Heart left ventricle (tissue), 13 donors: ENCODE measurements around the gene DRC3.

Experiments
- POLR2A ChIP-seq, 2 donors: fragments of 450-650 bp; IDR thresholded peaks; one replicate each; pipeline ENCODE4 v1.6.1; 2017; ENCODE audit warnings: antibody characterized with exemption in 2 of 2, mild to moderate bottlenecking in 2 of 2, moderate library complexity in 2 of 2
- TF ChIP-seq, protein P1 (sequence below), 12 donors: fragments of 200-600 bp; sonication (generic) in 4 of 12; IDR thresholded peaks; one replicate each; pipeline versions ENCODE4 v1.5.0 to v1.8.0; 2018 to 2022; ENCODE audit warnings: antibody characterized with exemption in 12 of 12, mild to moderate bottlenecking in 5 of 12
- donor health status: ischemic (EF 13 %, LVEDD 7.1; RV severe dilation, severe dysfunction).
- donor health status: DM: no; HTN: yes; CAD: no.
- donor health status: DM: no; HTN: no; CAD: no.
- donor health status: ischemic (EF 25% LVEDD 6.9; RV normal size, moderate dysfunction).
- donor health status: ischemic (EF 25% LVEDD 5.7; RV mildly dilated, moderate dysfunction).
- donor health status: ischemic (EF 35%, LVEDD 5.7; RV mildly dilated, moderate dysfunction).
- donor health status: nonischemic (EF 11% LVEDD 7.7; RV severe dilation, severe dysfunction).
- donor health status: DM: yes; HTN: yes; CAD: no.
- donor health status: PGD.
- donor health status: ischemic (EF 29% LVEDD 5.4; RV normal size, mild dysfunction).
- donor health status: nonischemic (EF 23%, LVEDD 6.1; RV moderate dilation, normal function).

DNA sequence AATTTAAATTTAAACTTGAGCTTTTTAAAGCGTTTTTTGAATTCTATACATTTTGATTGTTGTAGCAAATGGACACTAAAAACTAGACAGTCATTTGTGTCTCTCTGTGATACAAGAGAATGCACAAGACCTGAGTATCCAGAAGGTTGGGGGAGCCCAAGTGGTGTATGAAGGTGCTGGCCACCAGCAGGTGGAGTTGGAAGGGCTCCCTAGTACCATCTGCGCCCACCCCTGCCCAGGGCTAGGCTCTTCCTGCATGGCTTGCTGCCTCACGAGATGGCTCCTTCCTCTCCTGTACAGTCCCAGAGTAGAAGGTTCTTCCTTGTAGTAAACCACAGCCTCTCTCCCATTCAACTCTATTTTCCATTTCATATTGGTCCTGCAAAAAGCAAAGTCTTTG, 83.6 kb downstream of the DRC3 start:
- TF ChIP-seq, protein P1, sequence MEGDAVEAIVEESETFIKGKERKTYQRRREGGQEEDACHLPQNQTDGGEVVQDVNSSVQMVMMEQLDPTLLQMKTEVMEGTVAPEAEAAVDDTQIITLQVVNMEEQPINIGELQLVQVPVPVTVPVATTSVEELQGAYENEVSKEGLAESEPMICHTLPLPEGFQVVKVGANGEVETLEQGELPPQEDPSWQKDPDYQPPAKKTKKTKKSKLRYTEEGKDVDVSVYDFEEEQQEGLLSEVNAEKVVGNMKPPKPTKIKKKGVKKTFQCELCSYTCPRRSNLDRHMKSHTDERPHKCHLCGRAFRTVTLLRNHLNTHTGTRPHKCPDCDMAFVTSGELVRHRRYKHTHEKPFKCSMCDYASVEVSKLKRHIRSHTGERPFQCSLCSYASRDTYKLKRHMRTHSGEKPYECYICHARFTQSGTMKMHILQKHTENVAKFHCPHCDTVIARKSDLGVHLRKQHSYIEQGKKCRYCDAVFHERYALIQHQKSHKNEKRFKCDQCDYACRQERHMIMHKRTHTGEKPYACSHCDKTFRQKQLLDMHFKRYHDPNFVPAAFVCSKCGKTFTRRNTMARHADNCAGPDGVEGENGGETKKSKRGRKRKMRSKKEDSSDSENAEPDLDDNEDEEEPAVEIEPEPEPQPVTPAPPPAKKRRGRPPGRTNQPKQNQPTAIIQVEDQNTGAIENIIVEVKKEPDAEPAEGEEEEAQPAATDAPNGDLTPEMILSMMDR (IDR thresholded peaks at IDR 0.05), result no peak
- TF ChIP-seq POLR2A (IDR thresholded peaks at IDR 0.05), result no peak
